CD4-positive, alpha-beta T cell treated with Interleukin-6 at 100 ng/mL for 8 hours (primary cell): Measurements from ENCODE around the gene GRAPL.
"Not testable (repeated sequence)": the region's sequence is repeated elsewhere in the genome, so short reads cannot be mapped to it uniquely, and the experiment has no call there.

Experiments
- DNase-seq: peaks from one replicate; pipeline ENCODE4 v3.0.0-alpha.2; 2020; ENCODE audit warnings: mixed read lengths, low spot score

The GRAPL gene

GRCh38 chr17:19136605-19137004 is 9.2 kb downstream of the GRAPL start:
- DNase-seq, result not testable (repeated sequence)

DNA sequence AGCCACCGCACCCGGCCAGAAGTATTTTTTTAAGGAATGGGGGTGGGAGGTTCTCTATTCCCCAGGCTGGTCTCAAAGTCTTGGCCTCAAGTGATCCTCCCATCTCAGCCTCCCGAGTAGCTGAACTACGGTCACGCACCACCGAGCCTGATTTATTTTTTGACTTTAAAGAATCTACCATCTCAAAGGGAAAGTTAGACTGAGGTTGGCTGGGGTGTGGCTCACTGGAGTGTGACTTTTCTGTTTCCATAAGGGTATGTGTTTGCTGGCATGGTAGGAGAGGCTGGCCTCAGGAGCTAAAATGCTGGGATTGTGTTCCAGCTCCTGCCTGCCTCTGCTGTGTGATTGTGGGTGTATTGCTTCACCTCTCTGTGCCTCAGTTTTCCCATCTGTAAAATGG is 10.6 kb downstream of the GRAPL start:
- not testable (repeated sequence) for DNase-seq

- DNase-seq, result not testable (repeated sequence)
Observed at GRCh38 chr17:19141366-19142155, 14.2 kb downstream of the GRAPL start.

DNA sequence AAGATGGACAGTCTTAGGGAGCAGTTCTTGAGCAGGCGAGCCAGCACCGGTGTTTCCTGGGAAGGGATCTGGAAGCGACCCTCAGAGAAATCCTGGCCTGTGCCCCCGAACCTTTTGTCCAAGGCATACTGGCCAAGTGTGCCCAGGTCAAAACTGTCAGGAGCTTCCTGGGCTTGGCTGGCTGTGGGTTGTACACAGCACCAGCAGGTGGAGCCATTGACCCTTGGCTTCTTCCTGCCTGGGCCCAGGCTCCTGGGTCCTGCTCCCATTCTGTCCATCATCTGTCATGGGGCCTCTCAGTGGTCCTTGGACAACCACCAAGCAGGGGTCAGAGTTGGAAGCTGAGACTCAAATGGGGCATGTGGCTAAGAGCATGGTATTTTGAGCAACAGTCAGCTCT is 15.0 kb downstream of the GRAPL start:
- not testable (repeated sequence) for DNase-seq

DNA sequence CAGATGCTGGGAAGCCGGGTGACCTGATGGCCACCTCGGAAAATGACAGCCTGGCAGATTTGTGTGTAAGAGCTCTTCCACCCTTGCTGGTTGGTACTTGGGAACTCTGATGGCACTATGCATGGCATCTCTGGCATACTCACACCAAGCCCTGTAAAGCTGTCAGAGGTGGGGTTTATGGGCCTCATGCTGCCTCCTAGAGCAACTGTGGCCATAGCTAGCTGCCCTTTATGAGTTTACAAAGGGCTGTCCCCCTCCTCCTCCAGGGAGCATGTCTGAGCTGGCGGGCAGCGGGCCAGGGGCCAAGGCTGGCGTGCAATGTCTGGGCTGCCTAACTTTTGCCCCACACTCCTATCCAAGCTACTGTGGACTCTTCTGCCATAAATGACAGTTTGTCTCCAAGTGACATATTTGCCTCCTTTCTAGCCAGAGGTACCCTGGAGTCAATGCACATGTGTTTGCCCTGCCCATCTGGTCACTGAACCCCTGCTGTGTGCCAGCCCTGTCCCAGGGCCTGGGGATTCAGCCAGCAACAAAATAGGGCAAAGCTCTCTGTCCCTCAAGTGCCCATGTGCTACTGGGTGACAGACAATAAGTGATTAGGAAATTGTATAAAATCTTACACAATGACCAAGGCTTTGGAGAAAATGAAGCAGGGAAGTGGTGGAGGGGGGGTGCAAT is 15.8 kb downstream of the GRAPL start:
- DNase-seq, result not testable (repeated sequence)

GRCh38 chr17:19144373-19144772 is 17.0 kb downstream of the GRAPL start:
- not testable (repeated sequence) for DNase-seq

DNA sequence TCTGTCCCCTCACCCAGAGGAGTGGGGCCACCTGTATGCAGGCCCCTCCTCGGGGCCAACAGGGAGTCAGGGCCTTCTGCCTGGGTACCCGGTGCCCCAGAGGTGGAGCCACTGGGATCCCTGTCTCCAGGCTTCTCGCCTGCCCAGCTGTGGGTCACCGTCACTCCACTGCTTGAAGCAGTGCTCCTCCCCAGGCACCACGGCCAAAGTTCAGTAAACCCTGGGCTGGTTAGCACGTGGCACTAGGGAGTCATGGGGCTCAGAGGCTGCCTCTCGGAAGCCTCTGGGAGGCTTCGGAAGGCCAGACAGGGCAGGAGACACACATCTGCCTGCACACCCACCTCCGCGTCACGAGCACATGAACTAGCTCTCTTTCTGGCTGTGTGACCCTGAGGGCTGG is 18.1 kb downstream of the GRAPL start:
- DNase-seq, result not testable (repeated sequence)

DNA sequence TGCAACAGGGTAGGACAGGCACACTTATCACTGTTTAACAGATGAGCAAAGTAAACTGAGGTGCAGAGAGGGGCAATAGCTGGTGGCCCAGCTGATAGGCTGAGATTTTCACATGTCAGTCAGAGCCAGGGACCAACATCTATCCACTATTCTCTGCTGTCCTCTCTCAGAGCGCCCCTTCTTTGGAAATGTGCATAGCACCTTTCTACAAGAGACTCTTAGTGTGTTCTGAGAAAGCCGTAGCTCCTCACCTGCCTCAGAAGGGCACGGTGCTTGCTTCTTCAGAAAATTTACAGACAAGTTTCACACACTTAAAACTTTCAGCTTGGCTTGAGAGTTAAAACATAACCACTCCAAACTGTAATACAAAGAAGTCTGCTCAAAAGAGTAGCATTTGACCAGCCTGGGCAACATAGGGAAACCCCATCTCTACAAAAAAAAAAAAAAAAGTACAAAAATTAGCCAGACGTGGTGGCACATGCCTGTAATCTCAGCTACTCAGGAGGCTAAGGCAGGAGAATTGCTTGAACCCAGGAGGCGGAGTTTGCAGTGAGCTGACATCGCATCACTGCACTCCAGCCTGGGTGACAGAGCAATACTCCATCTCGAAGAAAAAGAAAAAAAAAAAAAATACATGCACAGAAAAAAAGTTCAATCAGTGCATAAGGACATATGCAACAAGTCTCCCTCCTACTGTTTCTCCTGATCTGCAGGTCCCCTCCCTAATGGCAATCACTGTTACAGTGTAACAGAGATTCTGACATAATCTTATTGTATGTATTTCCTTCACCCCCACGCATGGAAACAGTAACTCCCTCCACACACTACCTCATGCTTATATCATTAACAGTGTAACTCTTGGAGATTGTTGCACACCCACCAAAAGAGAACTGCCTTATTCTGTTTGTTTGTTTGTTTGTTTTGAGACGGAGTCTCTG is 23.6 kb downstream of the GRAPL start:
- not testable (repeated sequence) for DNase-seq

- DNase-seq, result not testable (repeated sequence)
Observed at GRCh38 chr17:19157628-19158027, 30.2 kb downstream of the GRAPL start.

DNA sequence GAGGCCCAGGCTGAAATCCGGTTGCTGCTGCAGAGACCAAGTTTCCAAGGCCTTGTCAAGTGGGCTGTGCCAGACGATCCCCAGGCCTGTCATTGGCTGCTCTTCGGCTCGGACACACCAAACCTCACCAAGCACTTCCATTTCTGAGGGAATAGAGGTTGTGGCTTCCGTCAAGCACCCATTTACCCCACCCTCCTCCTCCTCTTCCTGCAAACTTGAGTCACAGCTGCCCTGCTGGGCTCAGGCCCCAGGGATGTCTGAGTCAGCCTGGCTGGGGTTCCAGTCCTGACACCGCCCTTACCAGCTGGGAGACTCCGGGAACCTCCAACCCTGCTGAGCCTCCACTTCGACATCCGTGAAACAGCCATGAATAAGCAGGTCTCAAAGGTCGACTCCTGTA is 31.1 kb downstream of the GRAPL start:
- DNase-seq, result not testable (repeated sequence)

GRCh38 chr17:19158938-19159337 is 31.5 kb downstream of the GRAPL start:
- DNase-seq, result not testable (repeated sequence)

DNA sequence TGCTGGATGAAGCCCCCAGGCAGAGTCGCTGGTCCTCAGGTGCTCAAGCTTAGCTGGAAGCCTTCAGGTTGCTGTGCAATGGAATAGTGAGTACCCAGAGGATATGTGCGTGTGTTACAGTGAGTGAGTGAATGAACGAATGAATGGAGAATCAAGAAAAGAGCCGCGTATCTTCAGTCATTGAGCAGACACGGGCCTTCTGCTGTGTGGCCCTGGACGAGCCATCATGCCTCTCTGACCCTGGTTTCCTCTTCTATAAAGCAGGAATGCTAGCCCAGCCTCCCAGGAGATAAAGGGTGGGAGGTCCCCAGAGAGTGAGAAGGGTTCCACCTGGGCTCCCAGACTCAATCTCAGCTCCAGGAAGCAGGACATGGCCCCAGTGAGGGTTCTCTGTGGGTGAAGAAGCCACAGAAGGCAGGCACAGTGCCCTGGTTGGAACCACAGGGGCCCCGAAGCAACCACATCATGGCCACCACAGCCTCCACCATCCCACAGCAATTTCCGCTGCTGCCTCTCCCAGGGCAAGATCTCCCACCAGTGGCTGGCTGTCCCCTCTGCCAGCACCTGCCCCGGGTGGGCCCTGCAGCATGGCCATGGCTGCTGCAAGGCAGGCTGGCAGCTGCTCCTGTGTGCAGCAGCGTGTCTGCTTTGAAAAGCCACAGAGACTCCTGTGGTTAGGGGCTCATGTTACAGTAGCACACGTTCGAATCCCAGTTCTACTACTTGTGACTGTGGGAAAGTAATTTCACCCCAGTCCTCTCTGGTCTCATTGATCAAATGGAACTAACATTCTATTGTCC is 34.1 kb downstream of the GRAPL start:
- DNase-seq, result not testable (repeated sequence)

- not testable (repeated sequence) for DNase-seq
Observed at GRCh38 chr17:19162384-19163216, 35.2 kb downstream of the GRAPL start.

GRCh38 chr17:19174422-19174821 is 47.0 kb downstream of the GRAPL start:
- DNase-seq, result not testable (repeated sequence)

GRCh38 chr17:19175410-19175809 is 48.0 kb downstream of the GRAPL start:
- not testable (repeated sequence) for DNase-seq

DNA sequence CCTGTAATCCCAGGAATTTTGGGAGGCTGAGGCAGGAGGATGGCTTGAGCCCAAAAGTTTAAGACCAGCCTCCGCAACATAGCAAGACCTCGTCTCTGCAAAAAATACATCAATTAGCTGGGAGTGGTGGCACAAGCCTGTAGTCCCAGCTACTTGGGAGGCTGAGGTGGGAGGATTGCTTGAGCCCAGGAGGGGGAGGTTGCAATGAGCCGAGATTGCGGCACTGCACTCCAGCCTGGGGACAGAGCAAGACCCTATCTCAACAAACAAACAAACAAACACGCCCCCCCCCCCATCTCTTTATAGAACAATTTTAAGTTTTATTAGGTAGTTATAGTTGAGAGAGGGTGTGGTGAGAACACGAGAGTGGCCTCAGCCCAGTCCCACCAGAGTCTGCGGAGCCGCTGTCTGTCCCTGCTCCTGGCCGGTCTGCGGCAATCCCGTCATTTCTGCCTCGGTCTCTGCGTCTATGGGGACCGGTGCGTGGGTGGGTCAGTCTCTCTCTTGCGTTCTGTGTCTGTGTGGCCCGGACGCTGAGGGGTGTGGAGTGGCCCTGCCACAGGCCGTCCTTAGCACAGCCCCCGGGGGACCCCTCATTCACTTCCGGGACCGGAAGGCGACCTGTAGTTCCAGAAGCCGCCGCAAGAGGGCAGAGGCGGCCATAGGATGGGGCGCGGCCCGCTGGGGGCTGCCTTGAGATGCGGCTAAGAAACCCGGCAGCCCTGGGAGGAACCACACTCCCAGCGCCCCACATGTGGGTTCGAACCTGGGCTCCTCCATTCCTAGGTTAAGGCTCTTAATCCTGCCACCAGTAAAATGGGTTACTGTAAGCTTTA is 53.9 kb downstream of the GRAPL start:
- DNase-seq, result not testable (repeated sequence)

GRCh38 chr17:19187883-19188869 is 60.8 kb downstream of the GRAPL start:
- DNase-seq, result not testable (repeated sequence)
